ES-I3 (cell line): ENCODE data around the gene DLGAP1.

Source experiments
- H3K36me3 ChIP-seq: 2 replicates; pipeline ENCODE4 v1.6.1; 2013; ENCODE audit warnings: mild to moderate bottlenecking, low read length, control low read depth, moderate library complexity; ENCODE audit not compliant: insufficient read depth
- H3K4me1 ChIP-seq: 2 replicates; pipeline ENCODE4 v1.6.1; 2013; ENCODE audit warnings: mild to moderate bottlenecking, control low read depth, low read length; ENCODE audit not compliant: insufficient read depth
- H3K9ac ChIP-seq: 2 replicates; pipeline ENCODE4 v1.6.1; 2013; ENCODE audit warnings: low read depth, mild to moderate bottlenecking, low read length, moderate library complexity
- H3K9me3 ChIP-seq: 2 replicates; pipeline ENCODE4 v1.6.1; 2013; ENCODE audit warnings: mild to moderate bottlenecking, low read length, moderate library complexity; ENCODE audit not compliant: control insufficient read depth, insufficient read depth

Gene DLGAP1

GRCh38 chr18:3538456-3538855 is 916.7 kb downstream of the DLGAP1 start:
- Histone ChIP-seq H3K4me1 (peaks cover 17% of the 10 kb centered on the region; the same call in 1 of the 2 replicates), H3K9ac (no peak overlapping the region), H3K36me3 (no peaks in the 10 kb centered on the region), H3K9me3 (no peaks in the 10 kb centered on the region)

GRCh38 chr18:3530807-3531206 is 924.3 kb downstream of the DLGAP1 start:
- no peak overlapping the region for H3K9ac ChIP-seq
- H3K9me3 ChIP-seq = no peaks in the 10 kb centered on the region
- H3K36me3 ChIP-seq = no peaks in the 10 kb centered on the region
- H3K4me1 ChIP-seq = peaks cover 17% of the 10 kb centered on the region

DNA sequence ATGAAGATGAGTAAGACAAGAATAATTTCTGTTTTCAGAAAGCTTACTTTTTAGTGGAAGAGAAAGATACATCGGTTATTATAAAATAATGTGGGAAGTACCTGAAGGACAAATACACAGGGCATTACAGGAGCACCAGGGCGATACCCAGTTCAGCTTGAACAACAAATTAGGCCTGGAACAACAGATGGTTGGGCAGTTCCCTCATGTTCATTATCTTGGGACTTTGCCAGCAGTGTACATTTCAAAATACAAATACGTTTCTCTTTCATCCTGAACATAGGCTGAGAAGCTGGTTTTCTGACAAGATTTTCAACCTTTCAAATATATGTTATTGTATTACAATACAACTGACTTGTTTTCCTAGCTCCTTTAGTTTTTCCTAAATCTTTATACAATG is 925.5 kb downstream of the DLGAP1 start:
- no peaks in the 10 kb centered on the region for H3K36me3 ChIP-seq
- H3K9ac ChIP-seq = no peak overlapping the region
- peaks cover 20% of the 10 kb centered on the region for H3K4me1 ChIP-seq
- H3K9me3 ChIP-seq = no peaks in the 10 kb centered on the region

DNA sequence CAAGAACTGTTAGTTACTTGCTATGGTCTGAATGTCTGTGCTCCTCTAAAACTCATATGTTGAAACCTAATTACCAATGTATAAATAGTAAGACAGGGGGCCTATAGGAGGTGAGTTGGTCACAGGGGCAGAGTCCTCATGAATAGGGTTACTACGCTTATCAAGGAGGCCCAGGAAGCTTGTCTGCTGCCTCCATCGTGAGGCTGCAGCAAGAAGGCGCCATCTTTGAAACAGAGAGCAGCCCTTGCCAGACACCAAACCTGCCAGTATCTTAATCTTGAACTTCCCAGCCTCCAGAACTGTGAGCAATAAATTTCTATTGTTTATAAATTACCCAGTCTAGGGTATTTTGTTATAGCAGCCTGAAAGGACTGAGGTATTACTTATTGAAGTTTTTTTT is 926.0 kb downstream of the DLGAP1 start:
- Histone ChIP-seq H3K9ac (no peak overlapping the region), H3K4me1 (peaks cover 20% of the 10 kb centered on the region), H3K36me3 (no peaks in the 10 kb centered on the region), H3K9me3 (no peaks in the 10 kb centered on the region)

- Histone ChIP-seq H3K9ac (no peak overlapping the region), H3K4me1 (peaks cover 20% of the 10 kb centered on the region), H3K36me3 (no peaks in the 10 kb centered on the region), H3K9me3 (no peaks in the 10 kb centered on the region)
Observed at GRCh38 chr18:3528231-3528630, 926.9 kb downstream of the DLGAP1 start.

DNA sequence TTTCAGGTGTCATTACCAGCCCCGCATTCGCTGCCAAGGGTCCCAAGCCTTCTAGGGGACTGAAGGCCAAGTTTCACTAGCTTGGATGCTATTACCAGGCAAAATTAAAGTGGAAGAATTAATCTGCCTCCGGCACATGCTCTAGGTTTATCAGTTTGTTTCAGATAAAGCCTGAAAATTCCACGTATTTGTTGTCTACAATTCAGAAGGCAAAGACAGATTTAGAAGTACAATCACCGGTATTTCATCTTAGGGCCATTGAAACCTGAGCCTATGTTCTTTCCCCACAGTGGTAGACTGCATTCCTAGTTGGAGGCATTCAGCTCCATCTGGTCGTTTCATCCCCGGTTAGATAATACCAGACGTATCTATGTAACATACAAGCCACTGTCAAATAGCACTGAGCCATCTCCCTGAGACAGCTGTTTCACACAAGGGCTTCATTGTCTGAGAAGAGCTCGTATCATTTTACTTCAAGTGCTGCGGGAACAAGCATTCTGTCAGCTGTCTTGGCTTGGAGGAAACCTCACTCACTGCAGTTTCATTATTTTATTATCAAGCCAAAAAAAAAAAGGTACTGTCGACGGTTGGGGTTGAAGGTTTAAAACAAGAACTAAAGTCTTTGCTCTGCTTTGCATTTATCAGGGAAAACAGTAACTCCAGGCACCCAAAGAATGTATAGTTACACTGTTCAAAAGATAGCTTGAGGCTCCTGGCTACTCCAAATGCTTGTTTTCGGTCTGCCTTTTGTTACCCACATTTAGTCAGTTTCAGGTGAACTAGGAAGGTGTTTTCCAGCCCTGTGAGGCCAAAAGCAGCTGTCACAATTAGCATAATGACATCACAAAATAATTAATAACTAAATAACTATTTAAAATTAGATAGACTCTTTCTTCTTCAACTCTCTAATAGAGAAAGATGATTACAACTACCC is 928.4 kb downstream of the DLGAP1 start:
- H3K4me1 ChIP-seq = peaks cover 20% of the 10 kb centered on the region
- no peaks in the 10 kb centered on the region for H3K9me3 ChIP-seq
- H3K36me3 ChIP-seq = no peaks in the 10 kb centered on the region
- no peak overlapping the region for H3K9ac ChIP-seq

- Histone ChIP-seq H3K36me3 (no peaks in the 10 kb centered on the region), H3K9me3 (no peaks in the 10 kb centered on the region), H3K4me1 (peaks cover 24% of the 10 kb centered on the region), H3K9ac (no peak overlapping the region)
Observed at GRCh38 chr18:3525870-3526420, 929.2 kb downstream of the DLGAP1 start.

DNA sequence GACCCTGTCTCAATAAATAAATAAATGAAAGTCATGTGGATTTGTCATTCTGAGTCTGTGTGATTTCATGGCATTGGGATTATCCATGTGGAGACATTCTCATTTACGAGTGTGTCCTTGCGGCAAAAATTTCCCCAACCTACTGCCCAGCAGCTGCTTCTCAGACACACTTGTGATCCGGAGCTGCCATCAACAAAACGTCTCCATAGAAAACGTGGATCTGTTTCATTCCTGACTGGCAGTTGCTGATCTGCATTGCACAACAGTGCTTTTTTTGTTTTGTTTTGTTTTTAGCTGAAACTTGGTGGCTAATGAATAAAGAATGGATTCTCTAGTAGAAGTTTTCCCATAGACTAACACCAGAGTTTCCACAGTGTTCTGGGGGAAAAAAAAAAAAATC is 930.4 kb downstream of the DLGAP1 start:
- no peaks in the 10 kb centered on the region for H3K9me3 ChIP-seq
- H3K9ac ChIP-seq = no peak overlapping the region
- no peaks in the 10 kb centered on the region for H3K36me3 ChIP-seq
- peaks cover 34% of the 10 kb centered on the region for H3K4me1 ChIP-seq

GRCh38 chr18:3520230-3521085 is 934.6 kb downstream of the DLGAP1 start:
- Histone ChIP-seq H3K9me3 (no peaks in the 10 kb centered on the region), H3K4me1 (peaks cover 14% of the 10 kb centered on the region), H3K36me3 (0 out of 2 replicates have a peak, but pooled peaks cover 2% of the 10 kb centered on the region), H3K9ac (no peak overlapping the region)

GRCh38 chr18:3514312-3515216 is 940.5 kb downstream of the DLGAP1 start:
- Histone ChIP-seq H3K9me3 (no peaks in the 10 kb centered on the region), H3K36me3 (0 out of 2 replicates have a peak, but pooled peaks cover 2% of the 10 kb centered on the region), H3K4me1 (peaks cover 6% of the 10 kb centered on the region), H3K9ac (no peak overlapping the region)

DNA sequence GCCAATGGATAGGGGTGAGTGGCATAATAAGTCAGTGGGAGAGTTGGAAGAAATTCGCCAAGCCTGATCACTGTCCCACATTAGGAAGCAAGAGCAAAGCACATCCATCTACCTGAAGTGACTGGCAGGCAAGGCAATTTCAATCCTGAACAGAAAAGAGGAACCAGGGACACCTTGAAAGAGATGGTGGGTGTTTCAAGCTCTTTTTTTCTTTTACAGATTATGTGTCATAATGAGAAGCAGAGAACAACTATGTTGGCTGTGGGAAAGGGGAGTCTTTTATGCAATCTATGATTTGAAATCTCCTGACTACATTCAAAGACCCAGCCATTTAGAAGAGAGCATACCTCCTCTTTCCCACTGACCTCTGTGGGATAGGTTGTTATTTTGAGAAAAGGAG is 941.6 kb downstream of the DLGAP1 start:
- H3K9ac ChIP-seq = no peak overlapping the region
- H3K4me1 ChIP-seq = peaks cover 17% of the 10 kb centered on the region
- 0 out of 2 replicates have a peak, but pooled peaks cover 2% of the 10 kb centered on the region for H3K36me3 ChIP-seq

DNA sequence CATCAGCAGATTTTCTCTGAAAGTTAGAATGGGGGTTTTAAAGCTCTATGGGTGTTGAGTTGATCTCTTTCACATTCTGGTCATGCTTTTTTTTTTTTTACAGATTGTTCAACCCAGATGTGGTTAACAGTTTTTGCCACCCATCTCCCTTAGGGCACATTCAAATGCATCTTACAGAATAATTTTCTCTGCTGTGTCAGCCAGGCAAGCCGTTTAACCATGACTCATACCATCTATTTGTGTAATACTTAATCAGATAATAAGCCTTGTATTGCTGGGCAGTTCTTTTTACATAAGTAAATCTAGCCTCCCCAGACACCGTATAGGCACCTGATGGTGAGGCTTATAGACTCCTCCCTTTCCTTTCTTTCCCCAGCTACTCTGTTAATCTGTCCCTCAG is 943.1 kb downstream of the DLGAP1 start:
- Histone ChIP-seq H3K4me1 (peaks cover 19% of the 10 kb centered on the region), H3K9me3 (no peaks in the 10 kb centered on the region), H3K9ac (no peak overlapping the region)

More for the DNA sequence above, 941.6 kb downstream of the DLGAP1 start:
- H3K9me3 ChIP-seq = no peaks in the 10 kb centered on the region

DNA sequence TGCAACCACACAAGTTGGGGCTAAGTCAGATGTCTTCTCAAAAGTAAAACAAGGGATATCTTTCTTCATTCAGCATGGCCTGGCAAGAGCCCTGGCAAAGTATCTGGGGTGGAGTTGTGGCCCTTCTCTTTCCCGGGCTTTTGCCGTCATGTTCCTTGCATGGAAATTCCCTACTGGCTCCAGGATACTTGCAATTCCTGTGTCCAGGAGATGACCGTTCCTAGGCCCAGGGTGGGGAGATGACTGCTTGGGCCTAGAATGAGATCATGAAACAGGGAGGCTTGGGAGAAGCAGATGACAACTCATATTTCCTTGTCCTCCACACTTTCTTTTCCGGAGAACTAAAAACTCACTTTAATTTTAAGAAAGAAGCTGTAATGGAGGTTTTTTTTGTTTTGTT is 944.2 kb downstream of the DLGAP1 start:
- Histone ChIP-seq H3K36me3 (no peaks in the 10 kb centered on the region), H3K4me1 (peaks cover 19% of the 10 kb centered on the region), H3K9me3 (no peaks in the 10 kb centered on the region), H3K9ac (no peak overlapping the region)

More for the DNA sequence above, 943.1 kb downstream of the DLGAP1 start:
- no peaks in the 10 kb centered on the region for H3K36me3 ChIP-seq
